Activated B cell treated with CpG ODN at 0.5 μM for 24 hours (primary cell): ENCODE results near the gene RASSF6. TPM values are rescaled to one million over a fixed set of nuclear protein-coding genes. Genes with fewer than 3 reads are reported as not detected.

Experiments
- ATAC-seq: fragments of 200-7000 bp; cut with Tn5 transposase; one replicate; pipeline ENCODE4 v1.10.0; 2021; ENCODE audit warnings: low read depth, mild to moderate bottlenecking, moderate library complexity
- CTCF ChIA-PET: fragments of 350-600 bp; sonication (Branson Sonifier 250); formaldehyde crosslinking; loops from one replicate; lab custom pipeline; 2021; ENCODE audit warnings: antibody characterized with exemption; lab: Charles Lee
- POLR2A ChIA-PET: fragments of 350-600 bp; sonication (Branson Sonifier 250); formaldehyde crosslinking; loops from one replicate; lab custom pipeline; 2021; ENCODE audit warnings: antibody characterized with exemption; lab: Charles Lee
- DNase-seq: peaks from one replicate; pipeline ENCODE4 v3.0.0; 2022
- H3K27ac Mint-ChIP-seq: one replicate; pipeline ENCODE4 v1.8.0; 2020; ENCODE audit warnings: mixed read lengths
- H3K27me3 Mint-ChIP-seq: one replicate; pipeline ENCODE4 v1.8.0; 2021; ENCODE audit warnings: mixed read lengths
- H3K36me3 Mint-ChIP-seq: one replicate; pipeline ENCODE4 v1.8.0; 2021; ENCODE audit warnings: low read depth, mixed read lengths
- H3K4me1 Mint-ChIP-seq: one replicate; pipeline ENCODE4 v1.8.0; 2021; ENCODE audit warnings: mixed read lengths
- H3K4me3 Mint-ChIP-seq: one replicate; pipeline ENCODE4 v1.8.0; 2020; ENCODE audit warnings: mild to moderate bottlenecking, mixed read lengths
- H3K9me3 Mint-ChIP-seq: one replicate; pipeline ENCODE4 v1.8.0; 2020; ENCODE audit warnings: mixed read lengths
- CTCF ChIP-seq: fragments of 200-600 bp; IDR thresholded peaks from one replicate; pipeline ENCODE4 v1.8.0; 2022; ENCODE audit warnings: antibody characterized with exemption, mild to moderate bottlenecking
- intact Hi-C: fragments of 100-400 bp; cut with micrococcal nuclease; formaldehyde crosslinking; loops from one replicate; pipeline ENCODE4 v1.15.1; 2024
- total RNA-seq: library from RNA; stranded (reverse); gene quantifications from 2 replicates; pipeline ENCODE4 v1.2.3, GENCODE V29; 2022

The RASSF6 gene
- total RNA-seq, 1 donor from 2014 or later = 4.0 TPM

GRCh38 chr4:73544620-73545019, 75.6 kb downstream of the RASSF6 start:
- no peak for TF ChIP-seq CTCF
- intact Hi-C loops = no loop called here
- H3K27ac Mint-ChIP-seq = no peak overlapping the region
- ATAC-seq (no peak), DNase-seq (no peak)
- H3K4me1 Mint-ChIP-seq = no peaks in the 10 kb centered on the region
- no peaks in the 10 kb centered on the region for H3K27me3 Mint-ChIP-seq
- ChIA-PET POLR2A (no interaction called here), CTCF (no interaction called here)
- H3K9me3 Mint-ChIP-seq = no peaks in the 10 kb centered on the region
- no peaks in the 10 kb centered on the region for H3K36me3 Mint-ChIP-seq
- H3K4me3 Mint-ChIP-seq = no peak overlapping the region

GRCh38 chr4:73541251-73541650, 79.0 kb downstream of the RASSF6 start:
- H3K27ac Mint-ChIP-seq = no peak overlapping the region
- intact Hi-C loops = no loop called here
- no peak overlapping the region for H3K4me3 Mint-ChIP-seq
- DNase-seq = no peak
- H3K27me3 Mint-ChIP-seq = peaks cover 3% of the 10 kb centered on the region
- ChIA-PET POLR2A (no interaction called here), CTCF (no interaction called here)
- TF ChIP-seq CTCF = no peak
- H3K4me1 Mint-ChIP-seq = no peaks in the 10 kb centered on the region
- ATAC-seq = no peak
- no peaks in the 10 kb centered on the region for H3K9me3 Mint-ChIP-seq
- no peaks in the 10 kb centered on the region for H3K36me3 Mint-ChIP-seq

GRCh38 chr4:73540826-73541225, 79.4 kb downstream of the RASSF6 start:
- ChIA-PET POLR2A (no interaction called here), CTCF (no interaction called here)
- H3K4me1 Mint-ChIP-seq = no peaks in the 10 kb centered on the region
- no peak overlapping the region for H3K4me3 Mint-ChIP-seq
- DNase-seq = no peak
- TF ChIP-seq CTCF = no peak
- intact Hi-C loops = no loop called here
- no peaks in the 10 kb centered on the region for H3K36me3 Mint-ChIP-seq
- no peak overlapping the region for H3K27ac Mint-ChIP-seq
- no peaks in the 10 kb centered on the region for H3K9me3 Mint-ChIP-seq
- ATAC-seq = no peak
- peaks cover 5% of the 10 kb centered on the region for H3K27me3 Mint-ChIP-seq

DNA sequence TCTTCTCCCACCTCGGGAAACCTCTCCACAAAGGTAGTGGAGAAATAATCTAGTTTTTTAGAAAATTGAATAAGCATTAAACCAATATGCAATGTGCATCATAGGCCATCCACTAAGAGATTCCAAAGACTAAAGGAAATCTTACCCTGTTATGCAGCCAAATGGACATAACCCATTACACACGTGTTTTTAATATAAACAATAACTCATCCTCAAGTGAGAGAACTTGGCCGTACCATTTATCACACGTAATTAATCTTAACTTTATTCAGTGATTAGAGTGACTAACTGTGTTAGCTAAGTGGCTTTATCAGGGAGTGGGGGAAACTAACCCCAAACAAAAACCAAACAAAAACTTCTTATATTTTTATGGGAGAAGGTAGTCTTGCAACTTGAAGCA, 80.8 kb downstream of the RASSF6 start:
- TF ChIP-seq CTCF = no peak
- Mint-ChIP-seq H3K4me1 (no peaks in the 10 kb centered on the region), H3K4me3 (no peak overlapping the region), H3K27ac (no peak overlapping the region), H3K27me3 (peaks cover 8% of the 10 kb centered on the region), H3K36me3 (no peaks in the 10 kb centered on the region), H3K9me3 (no peaks in the 10 kb centered on the region)
- intact Hi-C loops = no loop called here
- ChIA-PET POLR2A (no interaction called here), CTCF (no interaction called here)
- ATAC-seq (no peak), DNase-seq (no peak)

- POLR2A ChIA-PET = no interaction called here
- peaks cover 8% of the 10 kb centered on the region for H3K27me3 Mint-ChIP-seq
- no peak for ATAC-seq
Measured at GRCh38 chr4:73538162-73538561, 82.1 kb downstream of the RASSF6 start.

More at GRCh38 chr4:73538162-73538561, 82.1 kb downstream of the RASSF6 start:
- intact Hi-C loops = no loop called here
- no peaks in the 10 kb centered on the region for H3K9me3 Mint-ChIP-seq
- no peak overlapping the region for H3K4me3 Mint-ChIP-seq
- no peaks in the 10 kb centered on the region for H3K36me3 Mint-ChIP-seq
- no peak for TF ChIP-seq CTCF
- CTCF ChIA-PET = interaction anchor here (0.6 kb wide), 1 partner anchor 39 kb away, joined by 3 read pairs; no protein-coding TSS in a partner anchor
- no peaks in the 10 kb centered on the region for H3K4me1 Mint-ChIP-seq
- DNase-seq = no peak
- no peak overlapping the region for H3K27ac Mint-ChIP-seq
